Measurements from ENCODE around the gene EPDR1. TPM values are rescaled to one million over a fixed set of nuclear protein-coding genes. Genes with fewer than 3 reads are reported as not detected.

Gene EPDR1
- total and polyA plus RNA-seq, 2 experiments from 2014 or later, result 44.2 to 51.9 TPM

- H3K27me3 ChIP-seq, result peaks cover 78% of the 10 kb centered on the region
- H3K27ac ChIP-seq, result no peak overlapping the region
- H3K9me3 ChIP-seq (ENCODE audit: low read depth), result no peaks in the 10 kb centered on the region
- H3K36me3 ChIP-seq, result no peaks in the 10 kb centered on the region
- no peak for TF ChIP-seq CTCF (IDR thresholded peaks at IDR 0.05; ENCODE audit: low read depth, low read length)
- peak overlapping the region; percentile 49 for H3K4me3 ChIP-seq
- peaks cover 4% of the 10 kb centered on the region for H3K4me1 ChIP-seq (ENCODE audit: low read depth)
- DNase-seq (ENCODE audit: low read depth in 1 of 2, low spot score in 1 of 2), result peak in 1 of 2 donors; percentile 9
Observed at GRCh38 chr7:37916017-37916672, 4.3 kb upstream of the EPDR1 start.

GRCh38 chr7:37916673-37917660 lies 3.5 kb upstream of the EPDR1 start, which contains the start of gene SFRP4:
SFRP4 (minus strand) TSS chr7:37916817; CDS start chr7:37916537, 280 bp downstream.
- Histone ChIP-seq H3K36me3 (no peaks in the 10 kb centered on the region), H3K4me3 (peak within 1 kb of the TSS; percentile 49), H3K9me3 (ENCODE audit: low read depth) (no peaks in the 10 kb centered on the region), H3K4me1 (ENCODE audit: low read depth) (peaks cover 9% of the 10 kb centered on the region), H3K27ac (no peak within 1 kb of the TSS), H3K27me3 (peaks cover 74% of the 10 kb centered on the region)
- peak; percentile 77 for TF ChIP-seq CTCF (IDR thresholded peaks at IDR 0.05; ENCODE audit: low read depth, low read length)
- DNase-seq (ENCODE audit: low read depth in 1 of 2, low spot score in 1 of 2), result peak; percentile 75 to 81

GRCh38 chr7:37918526-37918925 lies 1.9 kb upstream of the EPDR1 start:
- H3K27ac ChIP-seq, result no peak overlapping the region
- no peak for DNase-seq (ENCODE audit: low read depth in 1 of 2, low spot score in 1 of 2)
- no peaks in the 10 kb centered on the region for H3K9me3 ChIP-seq (ENCODE audit: low read depth)
- TF ChIP-seq CTCF (IDR thresholded peaks at IDR 0.05; ENCODE audit: low read depth, low read length), result peak; percentile 6
- peaks cover 61% of the 10 kb centered on the region for H3K27me3 ChIP-seq
- no peaks in the 10 kb centered on the region for H3K36me3 ChIP-seq
- H3K4me3 ChIP-seq, result no peak overlapping the region
- peaks cover 12% of the 10 kb centered on the region for H3K4me1 ChIP-seq (ENCODE audit: low read depth)

GRCh38 chr7:37920849-37921805 lies 687 bp downstream of the EPDR1 start:
- no peaks in the 10 kb centered on the region for H3K36me3 ChIP-seq
- peak; percentile 48 to 57 for DNase-seq (ENCODE audit: low read depth in 1 of 2, low spot score in 1 of 2)
- H3K27ac ChIP-seq, result peak overlapping the region; percentile 46
- H3K4me3 ChIP-seq, result peak overlapping the region; percentile 55
- H3K9me3 ChIP-seq (ENCODE audit: low read depth), result no peaks in the 10 kb centered on the region
- peaks cover 12% of the 10 kb centered on the region for H3K4me1 ChIP-seq (ENCODE audit: low read depth)
- H3K27me3 ChIP-seq, result peaks cover 35% of the 10 kb centered on the region
- peak; percentile 22 for TF ChIP-seq CTCF (IDR thresholded peaks at IDR 0.05; ENCODE audit: low read depth, low read length)

- no peak overlapping the region for H3K27ac ChIP-seq
- DNase-seq (ENCODE audit: low read depth in 1 of 2, low spot score in 1 of 2), result no peak
- H3K36me3 ChIP-seq, result no peaks in the 10 kb centered on the region
- no peaks in the 10 kb centered on the region for H3K9me3 ChIP-seq (ENCODE audit: low read depth)
- H3K4me1 ChIP-seq (ENCODE audit: low read depth), result peaks cover 12% of the 10 kb centered on the region
- peaks cover 28% of the 10 kb centered on the region for H3K27me3 ChIP-seq
- peak overlapping the region; percentile 55 for H3K4me3 ChIP-seq
- TF ChIP-seq CTCF (IDR thresholded peaks at IDR 0.05; ENCODE audit: low read depth, low read length), result no peak
Observed at GRCh38 chr7:37921876-37922275, 1.4 kb downstream of the EPDR1 start.
